Astrocyte of the cerebellum (primary cell): ENCODE data around the gene LBHD1.
"Not testable (repeated sequence)": the region's sequence is repeated elsewhere in the genome, so short reads cannot be mapped to it uniquely, and the experiment has no call there.

Experiments
- DNase-seq: peaks from one replicate; pipeline ENCODE4 v3.0.0-alpha.2; 2011; ENCODE audit warnings: low read depth
- H3K4me3 ChIP-seq: 2 replicates; pipeline ENCODE4 v1.5.1; 2011; ENCODE audit warnings: mild to moderate bottlenecking, low read depth, low read length, moderate library complexity
- CTCF ChIP-seq: IDR thresholded peaks from 2 replicates; pipeline ENCODE4 v1.5.1; 2012; ENCODE audit warnings: low read length, low read depth, moderate library complexity, mild to moderate bottlenecking; ENCODE audit errors: missing control alignments
- in situ Hi-C: cut with HindIII; loops from 2 replicates; pipeline ENCODE4 v1.10.0; 2017; ENCODE audit warnings: low sequenced_read_pairs

The LBHD1 gene

GRCh38 chr11:62665075-62665598 is 6.9 kb downstream of the LBHD1 start, which contains the start of the genes C11orf98 and CSKMT:
Gene C11orf98 (minus strand): TSS chr11:62665210. CDS start chr11:62665169, 41 bp downstream.
Gene CSKMT (plus strand): TSS chr11:62665312. CDS start chr11:62665880, 568 bp downstream.
- in situ Hi-C loops: no loop called here
- TF ChIP-seq CTCF: no peak

DNA sequence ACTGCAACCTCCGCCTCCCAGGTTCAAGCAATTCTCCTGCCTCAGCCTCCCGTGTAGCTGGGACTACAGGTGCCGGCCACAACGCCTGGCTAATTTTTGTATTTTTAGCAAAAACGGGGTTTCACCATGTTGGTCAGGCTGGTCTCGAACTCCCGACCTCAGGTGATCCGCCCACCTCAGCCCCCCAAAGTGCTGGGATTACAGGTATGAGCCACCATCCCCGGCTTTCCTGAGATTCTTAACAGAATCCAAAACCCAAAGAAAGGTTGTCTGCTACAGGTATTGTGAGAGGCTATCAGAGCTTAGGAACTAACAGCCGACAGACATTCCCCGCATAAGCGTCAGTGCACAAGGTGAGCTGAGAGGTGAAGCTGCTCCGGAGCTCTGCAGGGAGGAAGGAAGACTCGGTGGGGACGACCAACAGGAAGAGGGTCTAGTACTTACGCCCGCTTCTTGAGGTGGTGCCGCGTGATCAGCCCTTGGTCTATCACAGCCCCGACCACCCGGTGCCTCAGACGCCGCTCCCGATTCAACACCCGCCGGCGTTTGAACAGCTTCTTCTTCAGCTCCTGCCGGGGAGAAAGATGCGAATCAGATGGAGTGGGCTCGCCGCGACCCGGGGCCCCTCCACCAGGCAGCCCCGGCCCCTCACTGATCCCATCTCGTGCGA is 7.5 kb downstream of the LBHD1 start:
- DNase-seq: no peak
- peak overlapping the region; percentile 90 for H3K4me3 ChIP-seq
- TF ChIP-seq CTCF: no peak
- in situ Hi-C loops: no loop called here

More at GRCh38 chr11:62665075-62665598, 6.9 kb downstream of the LBHD1 start, which contains the start of the genes C11orf98 and CSKMT:
- peak; percentile 82 for DNase-seq
- peak within 1 kb of the TSS; percentile 90 for H3K4me3 ChIP-seq

- no peak for TF ChIP-seq CTCF
- in situ Hi-C loops: no loop called here
- no peak overlapping the region for H3K4me3 ChIP-seq
- no peak for DNase-seq
Observed at GRCh38 chr11:62656796-62657429, 15.2 kb downstream of the LBHD1 start.

DNA sequence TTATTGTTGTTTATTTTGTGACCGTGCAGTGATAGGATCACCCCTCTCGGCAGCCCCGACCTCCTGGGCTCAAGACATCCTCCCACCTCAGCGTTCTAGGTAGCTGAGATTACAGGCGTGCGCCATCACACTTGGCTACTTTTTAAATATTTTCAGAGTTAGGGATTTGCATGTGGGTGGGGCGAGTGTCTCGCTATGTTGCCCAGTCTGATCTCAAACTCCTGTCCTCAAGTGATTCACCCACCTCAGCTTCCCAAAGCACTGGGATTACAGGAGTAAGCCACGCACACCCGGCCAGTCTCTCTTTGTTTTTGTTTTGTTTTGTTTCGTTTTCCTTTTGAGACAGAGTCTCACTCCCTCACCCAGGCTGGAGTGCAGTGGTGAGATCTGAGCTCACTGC is 17.8 kb downstream of the LBHD1 start:
- DNase-seq: no peak
- H3K4me3 ChIP-seq: no peak overlapping the region
- in situ Hi-C loops: no loop called here
- TF ChIP-seq CTCF: no peak

DNA sequence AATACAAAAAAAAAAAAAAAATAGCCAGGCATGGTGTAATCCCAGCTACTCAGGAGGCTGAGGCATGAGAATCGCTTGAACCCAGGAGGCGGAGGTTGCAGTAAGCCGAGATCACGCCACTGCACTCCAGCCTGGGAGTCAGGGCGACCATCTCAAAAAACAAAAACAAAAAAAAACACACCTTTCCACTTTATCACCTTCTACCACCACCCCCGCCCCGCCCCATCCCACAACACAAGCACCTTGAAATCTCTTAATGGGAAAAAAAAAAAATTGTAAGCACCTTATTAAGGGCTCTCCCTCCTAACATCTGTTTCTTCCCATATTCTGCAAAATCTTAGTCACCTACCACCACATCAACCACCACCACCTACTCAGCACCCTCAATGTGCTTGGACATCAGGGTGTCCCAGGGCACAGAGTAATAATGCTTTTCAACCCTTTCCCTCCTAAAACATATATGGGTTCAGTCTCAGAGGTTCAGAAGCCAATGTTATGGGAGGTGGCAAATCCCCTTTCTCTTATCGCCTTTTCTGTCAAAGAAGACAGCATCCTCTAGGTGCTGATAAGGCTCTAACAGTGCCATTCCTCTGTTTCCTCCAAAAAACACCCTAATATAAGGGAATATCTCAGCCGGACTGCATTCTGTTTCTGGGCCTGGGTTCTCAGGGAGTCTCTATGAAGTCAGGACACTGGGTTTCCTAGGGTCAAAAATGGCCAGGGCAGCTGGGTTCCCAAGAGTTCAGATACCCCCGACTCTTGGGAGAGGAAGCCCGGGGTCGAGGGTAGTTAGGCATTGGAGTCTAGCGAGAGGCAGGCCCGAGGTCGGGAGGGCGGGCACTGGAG is 19.7 kb downstream of the LBHD1 start:
- TF ChIP-seq CTCF: no peak
- DNase-seq: no peak
- H3K4me3 ChIP-seq: peak overlapping the region; percentile 96
- in situ Hi-C loops: no loop called here

DNA sequence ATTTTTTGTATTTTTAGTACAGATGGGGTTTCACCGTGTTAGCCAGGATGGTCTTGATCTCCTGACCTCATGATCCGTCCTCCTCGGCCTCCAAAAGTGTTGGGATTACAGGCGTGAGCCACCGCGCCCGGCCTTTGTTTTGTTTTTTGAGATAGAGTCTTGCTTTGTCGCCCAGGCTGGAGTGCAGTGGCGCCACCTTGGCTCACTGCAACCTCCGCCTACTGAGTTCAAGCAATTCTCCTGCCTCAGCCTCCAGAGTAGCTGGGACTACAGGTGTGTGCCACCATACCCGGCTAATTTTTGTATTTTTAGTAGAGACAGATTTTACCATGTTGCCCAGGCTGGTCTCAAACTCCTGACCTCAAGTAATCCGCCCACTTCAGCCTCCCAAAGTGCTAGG is 21.8 kb downstream of the LBHD1 start:
- in situ Hi-C loops, H3K4me3 ChIP-seq, DNase-seq: not testable (repeated sequence)
